Measurements from ENCODE around the gene CDK16.

DNA sequence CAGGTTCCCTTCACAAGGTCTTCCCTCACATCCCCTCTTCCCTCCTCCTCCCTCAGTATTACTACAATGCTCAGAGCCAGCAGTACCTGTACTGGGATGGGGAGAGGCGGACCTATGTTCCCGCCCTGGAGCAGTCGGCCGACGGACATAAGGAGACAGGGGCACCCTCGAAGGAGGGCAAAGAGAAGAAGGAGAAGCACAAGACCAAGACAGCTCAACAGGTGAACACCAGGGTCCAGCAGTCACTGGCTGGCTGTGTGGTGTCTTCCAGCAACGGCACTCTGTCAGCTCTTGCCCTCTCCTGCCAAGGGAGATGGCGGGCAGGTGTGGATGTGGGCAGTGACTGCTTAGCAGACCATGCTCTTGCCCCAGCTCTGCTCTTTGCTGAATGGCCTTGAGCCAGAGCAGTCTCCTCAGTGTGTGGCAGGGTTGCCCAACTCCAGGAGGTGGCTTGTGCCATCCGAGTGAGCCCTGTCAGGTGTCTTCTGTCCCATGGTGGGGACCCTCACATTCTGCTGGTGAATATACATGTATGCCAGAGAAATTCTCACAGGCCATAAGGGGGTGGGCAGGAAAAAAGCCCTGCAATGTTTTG, 36.3 kb upstream of the CDK16 start:
- TF ChIP-seq, protein P1, sequence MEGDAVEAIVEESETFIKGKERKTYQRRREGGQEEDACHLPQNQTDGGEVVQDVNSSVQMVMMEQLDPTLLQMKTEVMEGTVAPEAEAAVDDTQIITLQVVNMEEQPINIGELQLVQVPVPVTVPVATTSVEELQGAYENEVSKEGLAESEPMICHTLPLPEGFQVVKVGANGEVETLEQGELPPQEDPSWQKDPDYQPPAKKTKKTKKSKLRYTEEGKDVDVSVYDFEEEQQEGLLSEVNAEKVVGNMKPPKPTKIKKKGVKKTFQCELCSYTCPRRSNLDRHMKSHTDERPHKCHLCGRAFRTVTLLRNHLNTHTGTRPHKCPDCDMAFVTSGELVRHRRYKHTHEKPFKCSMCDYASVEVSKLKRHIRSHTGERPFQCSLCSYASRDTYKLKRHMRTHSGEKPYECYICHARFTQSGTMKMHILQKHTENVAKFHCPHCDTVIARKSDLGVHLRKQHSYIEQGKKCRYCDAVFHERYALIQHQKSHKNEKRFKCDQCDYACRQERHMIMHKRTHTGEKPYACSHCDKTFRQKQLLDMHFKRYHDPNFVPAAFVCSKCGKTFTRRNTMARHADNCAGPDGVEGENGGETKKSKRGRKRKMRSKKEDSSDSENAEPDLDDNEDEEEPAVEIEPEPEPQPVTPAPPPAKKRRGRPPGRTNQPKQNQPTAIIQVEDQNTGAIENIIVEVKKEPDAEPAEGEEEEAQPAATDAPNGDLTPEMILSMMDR (IDR thresholded peaks at IDR 0.05), result no peak
- no peak for TF ChIP-seq POLR2A (IDR thresholded peaks at IDR 0.05)
